OCI-LY1 (cell line): Measurements from ENCODE around the gene IKBKG.
"Not testable (repeated sequence)": the region's sequence is repeated elsewhere in the genome, so short reads cannot be mapped to it uniquely, and the experiment has no call there.

Source experiments
- EZH2 ChIP-seq: fragments of 200-600 bp; sonication (generic), shearing (Covaris generic); IDR thresholded peaks from 2 replicates; pipeline ENCODE4 v1.8.0; 2017; ENCODE audit warnings: borderline replicate concordance, mixed run types, mild to moderate bottlenecking, antibody characterized with exemption, low read length, moderate library complexity, mixed read lengths
- TF ChIP-seq, protein P1 (sequence below): fragments of 200-600 bp; sonication (generic), shearing (Covaris generic); IDR thresholded peaks from 2 replicates; pipeline ENCODE4 v1.5.1; 2017; ENCODE audit warnings: mild to moderate bottlenecking, antibody characterized with exemption, low read length, moderate library complexity, mixed read lengths

DNA sequence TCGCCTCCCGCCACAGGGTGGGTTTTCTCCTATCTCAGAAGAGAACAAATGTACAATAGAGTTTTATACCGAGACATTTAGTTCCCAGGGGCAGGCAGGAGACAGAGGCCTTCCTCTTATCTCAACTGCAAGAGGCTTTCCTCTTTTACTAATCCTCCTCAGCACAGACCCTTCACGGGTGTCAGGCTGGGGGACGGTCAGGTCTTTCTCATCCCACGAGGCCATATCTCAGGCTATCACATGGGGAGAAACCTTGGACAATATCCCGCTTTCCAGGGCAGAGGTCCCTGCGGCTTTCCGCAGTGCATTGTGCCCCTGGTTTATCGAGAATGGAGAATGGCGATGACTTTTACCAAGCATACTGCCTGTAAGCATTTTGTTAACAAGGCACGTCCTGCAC lies 61.4 kb downstream of the IKBKG start:
- TF ChIP-seq, protein P1, sequence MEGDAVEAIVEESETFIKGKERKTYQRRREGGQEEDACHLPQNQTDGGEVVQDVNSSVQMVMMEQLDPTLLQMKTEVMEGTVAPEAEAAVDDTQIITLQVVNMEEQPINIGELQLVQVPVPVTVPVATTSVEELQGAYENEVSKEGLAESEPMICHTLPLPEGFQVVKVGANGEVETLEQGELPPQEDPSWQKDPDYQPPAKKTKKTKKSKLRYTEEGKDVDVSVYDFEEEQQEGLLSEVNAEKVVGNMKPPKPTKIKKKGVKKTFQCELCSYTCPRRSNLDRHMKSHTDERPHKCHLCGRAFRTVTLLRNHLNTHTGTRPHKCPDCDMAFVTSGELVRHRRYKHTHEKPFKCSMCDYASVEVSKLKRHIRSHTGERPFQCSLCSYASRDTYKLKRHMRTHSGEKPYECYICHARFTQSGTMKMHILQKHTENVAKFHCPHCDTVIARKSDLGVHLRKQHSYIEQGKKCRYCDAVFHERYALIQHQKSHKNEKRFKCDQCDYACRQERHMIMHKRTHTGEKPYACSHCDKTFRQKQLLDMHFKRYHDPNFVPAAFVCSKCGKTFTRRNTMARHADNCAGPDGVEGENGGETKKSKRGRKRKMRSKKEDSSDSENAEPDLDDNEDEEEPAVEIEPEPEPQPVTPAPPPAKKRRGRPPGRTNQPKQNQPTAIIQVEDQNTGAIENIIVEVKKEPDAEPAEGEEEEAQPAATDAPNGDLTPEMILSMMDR, result not testable (repeated sequence)
- not testable (repeated sequence) for TF ChIP-seq EZH2
